ENCODE data around the gene SLC22A7.

- TF ChIP-seq, protein P1, sequence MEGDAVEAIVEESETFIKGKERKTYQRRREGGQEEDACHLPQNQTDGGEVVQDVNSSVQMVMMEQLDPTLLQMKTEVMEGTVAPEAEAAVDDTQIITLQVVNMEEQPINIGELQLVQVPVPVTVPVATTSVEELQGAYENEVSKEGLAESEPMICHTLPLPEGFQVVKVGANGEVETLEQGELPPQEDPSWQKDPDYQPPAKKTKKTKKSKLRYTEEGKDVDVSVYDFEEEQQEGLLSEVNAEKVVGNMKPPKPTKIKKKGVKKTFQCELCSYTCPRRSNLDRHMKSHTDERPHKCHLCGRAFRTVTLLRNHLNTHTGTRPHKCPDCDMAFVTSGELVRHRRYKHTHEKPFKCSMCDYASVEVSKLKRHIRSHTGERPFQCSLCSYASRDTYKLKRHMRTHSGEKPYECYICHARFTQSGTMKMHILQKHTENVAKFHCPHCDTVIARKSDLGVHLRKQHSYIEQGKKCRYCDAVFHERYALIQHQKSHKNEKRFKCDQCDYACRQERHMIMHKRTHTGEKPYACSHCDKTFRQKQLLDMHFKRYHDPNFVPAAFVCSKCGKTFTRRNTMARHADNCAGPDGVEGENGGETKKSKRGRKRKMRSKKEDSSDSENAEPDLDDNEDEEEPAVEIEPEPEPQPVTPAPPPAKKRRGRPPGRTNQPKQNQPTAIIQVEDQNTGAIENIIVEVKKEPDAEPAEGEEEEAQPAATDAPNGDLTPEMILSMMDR (conservative IDR thresholded peaks at IDR 0.05; ENCODE audit: low read depth in 2 of 2): no peak
- TF ChIP-seq ETS1 (IDR thresholded peaks at IDR 0.05) (no peak), EZH2 (IDR thresholded peaks at IDR 0.05; ENCODE audit: low read depth, unreplicated experiment) (no peak)
These were observed 42.5 kb upstream of the SLC22A7 start for GRCh38 chr6:43255408-43256054.
